NAMALWA (cell line): ENCODE data around the gene ATAD1.
"Not testable (repeated sequence)": the region's sequence is repeated elsewhere in the genome, so short reads cannot be mapped to it uniquely, and the experiment has no call there.

ENCODE experiments used
- DNase-seq: peaks from one replicate; pipeline ENCODE4 v3.0.0-alpha.2; 2015; ENCODE audit warnings: low spot score

ATAD1 gene

DNA sequence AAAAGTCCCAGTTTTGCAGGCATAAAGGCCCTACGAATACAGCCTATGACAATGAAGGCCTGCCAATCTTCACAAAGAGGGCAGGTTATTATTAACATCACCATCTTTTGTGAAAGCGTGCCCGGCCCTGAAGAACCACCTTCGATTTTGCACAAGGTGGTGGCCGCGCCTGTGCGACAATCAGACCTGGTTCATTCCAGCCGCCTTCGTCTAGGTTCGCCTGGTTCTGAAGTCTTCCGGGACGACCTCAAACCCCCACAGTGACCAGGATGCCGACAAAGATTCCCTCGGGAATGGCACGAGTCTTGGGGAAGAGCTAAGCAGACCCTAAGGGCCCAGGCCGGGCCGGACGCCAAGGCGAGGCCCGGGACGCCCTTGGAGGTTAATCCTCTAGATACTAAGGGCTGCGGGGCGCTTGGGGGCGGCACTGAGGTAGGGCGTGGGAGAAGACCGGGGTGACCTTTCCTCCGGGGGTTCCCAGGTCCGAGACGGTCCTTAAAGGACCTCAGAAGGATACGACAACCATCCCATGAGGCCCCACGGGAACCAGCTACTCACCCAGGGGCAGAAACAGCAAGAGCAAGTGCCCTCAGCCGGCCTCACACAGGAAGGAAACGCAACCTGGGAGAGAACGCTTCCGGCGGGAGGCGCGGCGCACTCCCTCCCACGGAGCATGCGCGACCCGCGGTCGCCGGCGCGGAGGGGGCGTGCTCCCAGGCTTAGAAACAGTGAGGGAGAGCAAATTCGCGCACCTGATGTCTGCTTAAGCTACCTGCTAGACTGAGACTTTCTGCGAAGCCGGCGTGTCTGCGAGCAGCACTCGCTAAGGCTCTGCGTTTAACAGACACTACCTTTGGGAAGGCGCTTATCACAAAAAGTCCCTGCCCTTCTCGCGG, at the start of gene ATAD1:
Gene ATAD1 (minus strand): TSS at position 618 of the 896 bp plus-strand sequence. CDS start 3,627 bp downstream, outside the sequence.
- DNase-seq, result peak; percentile 94

DNA sequence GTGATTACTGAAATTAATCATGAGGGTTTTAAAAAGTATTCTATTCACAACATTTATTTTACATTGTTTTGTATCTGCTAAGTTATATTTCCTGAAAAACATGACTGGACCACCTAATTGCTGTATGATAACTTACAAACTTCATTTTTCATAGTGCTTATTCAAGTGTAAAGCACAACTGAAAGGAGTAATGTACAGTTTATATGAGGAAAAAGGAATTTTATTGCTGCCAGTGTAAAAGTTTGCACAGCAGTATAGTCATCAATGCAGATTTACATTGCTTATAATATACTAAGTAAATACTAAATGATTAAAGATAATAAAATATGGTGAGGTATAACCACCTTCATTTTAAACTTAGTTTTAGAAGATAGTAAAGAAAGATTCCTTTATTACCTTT, 49.4 kb upstream of the ATAD1 start:
- DNase-seq, result no peak

DNA sequence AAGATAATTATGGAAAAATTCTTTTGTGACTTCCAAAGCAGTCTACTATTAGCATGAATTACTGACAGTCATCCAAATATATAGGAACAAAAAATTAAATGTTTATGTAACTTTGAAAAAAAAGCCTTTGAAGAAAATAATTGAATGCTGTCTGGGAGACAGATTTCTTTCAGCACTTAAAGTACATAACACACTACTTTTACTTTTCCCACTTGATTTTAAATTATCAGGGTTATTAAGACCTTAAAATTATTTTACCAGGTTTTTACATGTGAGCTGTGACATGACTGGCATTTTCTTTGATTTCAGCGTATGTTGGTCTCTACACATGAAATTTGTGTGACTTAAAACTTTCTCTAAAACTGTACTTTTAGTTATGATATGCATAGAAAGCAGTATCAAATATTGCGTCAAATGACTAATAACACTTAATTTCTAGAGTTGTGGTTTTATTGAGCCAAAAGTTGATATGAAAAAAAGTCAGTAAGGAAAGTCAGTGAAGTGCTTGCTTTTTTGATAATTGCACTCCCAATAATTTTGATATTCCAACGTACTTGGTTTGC, 48.5 kb upstream of the ATAD1 start:
- no peak for DNase-seq

DNA sequence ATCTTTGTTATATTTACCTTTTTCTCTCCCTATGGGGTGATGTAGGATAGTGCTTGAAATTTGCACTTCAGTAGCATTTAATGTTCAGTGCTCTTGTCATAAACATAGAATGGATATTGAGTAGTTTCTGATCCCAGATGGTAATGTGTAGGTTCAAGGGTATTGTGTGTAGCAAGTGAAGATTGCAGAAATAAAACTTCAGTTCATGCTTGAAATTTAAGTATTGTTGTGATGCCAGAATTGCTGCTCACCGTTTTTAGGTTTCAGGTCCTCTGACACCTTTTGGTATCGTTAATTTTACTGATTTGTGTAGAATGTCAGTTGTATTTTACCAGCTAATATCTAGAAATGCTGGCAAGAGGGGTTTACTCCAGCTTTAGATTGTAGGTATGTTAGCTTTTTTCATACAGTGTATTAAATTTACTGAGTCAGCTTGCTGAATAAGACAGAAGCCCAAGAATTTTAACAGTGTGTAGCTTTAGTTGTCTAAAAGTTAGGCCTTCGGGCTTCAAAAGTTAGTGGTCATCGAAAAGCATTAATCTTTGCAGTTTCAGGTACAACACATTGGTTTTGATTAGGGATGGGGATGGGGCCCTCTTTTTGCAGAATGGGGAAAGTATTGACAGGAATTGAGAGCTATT, 47.3 kb upstream of the ATAD1 start:
- peak; percentile 45 for DNase-seq

DNA sequence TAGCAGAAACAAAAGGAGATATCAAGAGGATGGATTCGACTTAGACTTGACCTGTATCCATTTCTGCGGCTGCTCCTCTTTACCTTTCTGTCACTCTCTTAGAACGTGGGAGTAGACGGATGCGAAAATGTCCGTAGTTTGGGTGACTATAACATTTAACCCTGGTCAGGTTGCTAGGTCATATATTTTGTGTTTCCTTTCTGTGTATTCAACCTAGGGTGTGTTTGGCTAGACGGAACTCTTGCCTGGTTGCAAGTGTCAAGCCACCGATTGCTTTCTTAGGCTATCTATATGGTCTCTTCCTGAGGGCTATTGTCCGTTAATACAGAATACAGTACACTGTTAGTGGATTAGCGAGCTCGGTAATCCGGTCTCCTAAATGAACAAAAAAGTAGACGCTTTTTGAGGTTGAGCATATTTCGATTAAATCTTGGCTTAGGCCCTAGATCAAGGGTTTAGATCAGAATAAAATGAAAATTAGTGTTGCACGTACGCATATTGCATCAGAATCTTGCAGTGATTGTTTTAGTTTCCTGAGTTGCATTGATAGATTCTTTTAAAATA, 46.6 kb upstream of the ATAD1 start:
- DNase-seq, result peak; percentile 61

DNA sequence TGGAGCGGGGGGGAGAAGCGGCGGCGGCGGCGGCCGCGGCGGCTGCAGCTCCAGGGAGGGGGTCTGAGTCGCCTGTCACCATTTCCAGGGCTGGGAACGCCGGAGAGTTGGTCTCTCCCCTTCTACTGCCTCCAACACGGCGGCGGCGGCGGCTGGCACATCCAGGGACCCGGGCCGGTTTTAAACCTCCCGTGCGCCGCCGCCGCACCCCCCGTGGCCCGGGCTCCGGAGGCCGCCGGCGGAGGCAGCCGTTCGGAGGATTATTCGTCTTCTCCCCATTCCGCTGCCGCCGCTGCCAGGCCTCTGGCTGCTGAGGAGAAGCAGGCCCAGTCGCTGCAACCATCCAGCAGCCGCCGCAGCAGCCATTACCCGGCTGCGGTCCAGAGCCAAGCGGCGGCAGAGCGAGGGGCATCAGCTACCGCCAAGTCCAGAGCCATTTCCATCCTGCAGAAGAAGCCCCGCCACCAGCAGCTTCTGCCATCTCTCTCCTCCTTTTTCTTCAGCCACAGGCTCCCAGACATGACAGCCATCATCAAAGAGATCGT, 46.0 kb upstream of the ATAD1 start:
- DNase-seq, result not testable (repeated sequence)

DNA sequence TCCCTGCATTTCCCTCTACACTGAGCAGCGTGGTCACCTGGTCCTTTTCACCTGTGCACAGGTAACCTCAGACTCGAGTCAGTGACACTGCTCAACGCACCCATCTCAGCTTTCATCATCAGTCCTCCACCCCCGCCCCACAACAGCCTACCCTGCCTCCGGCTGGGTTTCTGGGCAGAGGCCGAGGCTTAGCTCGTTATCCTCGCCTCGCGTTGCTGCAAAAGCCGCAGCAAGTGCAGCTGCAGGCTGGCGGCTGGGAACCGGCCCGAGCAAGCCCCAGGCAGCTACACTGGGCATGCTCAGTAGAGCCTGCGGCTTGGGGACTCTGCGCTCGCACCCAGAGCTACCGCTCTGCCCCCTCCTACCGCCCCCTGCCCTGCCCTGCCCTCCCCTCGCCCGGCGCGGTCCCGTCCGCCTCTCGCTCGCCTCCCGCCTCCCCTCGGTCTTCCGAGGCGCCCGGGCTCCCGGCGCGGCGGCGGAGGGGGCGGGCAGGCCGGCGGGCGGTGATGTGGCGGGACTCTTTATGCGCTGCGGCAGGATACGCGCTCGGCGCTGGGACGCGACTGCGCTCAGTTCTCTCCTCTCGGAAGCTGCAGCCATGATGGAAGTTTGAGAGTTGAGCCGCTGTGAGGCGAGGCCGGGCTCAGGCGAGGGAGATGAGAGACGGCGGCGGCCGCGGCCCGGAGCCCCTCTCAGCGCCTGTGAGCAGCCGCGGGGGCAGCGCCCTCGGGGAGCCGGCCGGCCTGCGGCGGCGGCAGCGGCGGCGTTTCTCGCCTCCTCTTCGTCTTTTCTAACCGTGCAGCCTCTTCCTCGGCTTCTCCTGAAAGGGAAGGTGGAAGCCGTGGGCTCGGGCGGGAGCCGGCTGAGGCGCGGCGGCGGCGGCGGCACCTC, 45.3 kb upstream of the ATAD1 start, which contains the start of the genes KLLN and PTEN:
Gene KLLN (minus strand): TSS at position 481 of the 891 bp plus-strand sequence. CDS start 1,046 bp downstream, outside the sequence.
Gene PTEN (plus strand): TSS at position 573 of the 891 bp plus-strand sequence. CDS start 845 bp downstream, outside the sequence.
- peak; percentile 94 for DNase-seq

- no peak for DNase-seq
Observed at GRCh38 chr10:87862679-87863052, 44.6 kb upstream of the ATAD1 start.

GRCh38 chr10:87861953-87862678, 44.1 kb upstream of the ATAD1 start:
- DNase-seq, result peak; percentile 96

GRCh38 chr10:87861566-87861952, 43.5 kb upstream of the ATAD1 start:
- DNase-seq, result peak; percentile 70

DNA sequence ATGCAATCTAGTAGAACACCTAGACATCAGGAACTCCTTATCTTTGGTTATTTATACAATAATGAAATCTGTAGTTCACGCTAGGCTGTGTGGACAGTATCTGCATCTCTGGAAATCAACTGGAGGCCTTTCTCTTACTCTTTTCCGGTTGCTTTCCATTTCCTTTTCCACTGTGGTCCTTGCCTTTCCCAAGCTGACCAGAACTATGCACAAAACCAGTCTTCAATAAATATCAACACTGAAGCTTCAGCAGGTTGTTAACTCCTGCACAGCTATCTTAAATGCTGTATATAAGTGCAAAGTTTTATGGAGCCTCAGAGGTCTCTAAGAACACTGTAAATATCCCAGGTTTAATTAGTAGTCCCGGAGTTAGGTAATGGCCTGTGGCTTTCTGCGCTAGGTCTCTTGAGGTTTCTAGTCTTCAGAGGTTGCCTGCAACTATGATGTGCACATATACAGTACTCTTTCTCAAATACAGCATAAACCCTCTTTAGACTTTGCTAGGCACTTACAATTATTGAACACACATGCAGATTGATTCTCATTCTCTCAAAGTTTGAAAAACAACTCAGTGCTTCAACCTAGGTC, 42.9 kb upstream of the ATAD1 start:
- DNase-seq, result peak; percentile 56

- peak; percentile 86 for DNase-seq
Observed at GRCh38 chr10:87860156-87860795, 42.2 kb upstream of the ATAD1 start.

- DNase-seq, result not testable (repeated sequence)
Observed at GRCh38 chr10:87855665-87856064, 37.6 kb upstream of the ATAD1 start.

DNA sequence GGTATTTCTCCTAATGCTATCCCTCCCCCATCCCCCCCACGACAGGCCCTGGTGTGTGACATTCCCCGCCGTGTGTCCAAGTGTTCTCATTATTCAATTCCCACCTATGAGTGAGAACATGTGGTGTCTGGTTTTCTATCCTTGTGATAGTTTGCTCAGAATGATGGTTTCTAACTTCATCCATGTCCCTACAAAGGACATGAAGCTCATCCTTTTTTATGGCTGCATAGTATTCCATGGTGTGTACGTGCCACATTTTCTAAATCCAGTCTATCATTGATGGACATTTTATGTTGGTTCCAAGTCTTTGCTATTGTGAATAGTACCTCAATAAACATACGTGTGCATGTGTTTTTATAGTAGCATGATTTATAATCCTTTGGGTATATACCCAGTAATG, 37.2 kb upstream of the ATAD1 start:
- DNase-seq, result not testable (repeated sequence)

DNA sequence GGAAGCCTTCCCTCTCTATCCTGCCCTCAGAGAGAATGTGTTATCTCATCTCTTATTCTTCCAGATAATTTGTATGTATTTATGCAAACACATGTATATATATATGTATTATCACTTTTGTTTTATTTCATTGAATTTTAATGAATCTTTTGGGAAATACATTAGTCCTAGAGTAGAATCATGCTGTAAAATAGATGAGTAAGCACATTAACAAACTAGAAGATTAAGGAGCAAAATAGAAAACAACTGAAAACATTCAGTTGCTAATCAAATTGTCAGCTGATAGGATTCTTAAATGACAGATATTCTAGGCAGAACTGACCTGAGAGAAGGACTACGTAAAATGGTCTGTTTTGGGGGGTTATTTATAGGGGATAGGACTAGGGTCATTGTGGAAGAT, 34.1 kb upstream of the ATAD1 start:
- no peak for DNase-seq

GRCh38 chr10:87850742-87851205, 32.7 kb upstream of the ATAD1 start:
- DNase-seq, result peak; percentile 78

DNA sequence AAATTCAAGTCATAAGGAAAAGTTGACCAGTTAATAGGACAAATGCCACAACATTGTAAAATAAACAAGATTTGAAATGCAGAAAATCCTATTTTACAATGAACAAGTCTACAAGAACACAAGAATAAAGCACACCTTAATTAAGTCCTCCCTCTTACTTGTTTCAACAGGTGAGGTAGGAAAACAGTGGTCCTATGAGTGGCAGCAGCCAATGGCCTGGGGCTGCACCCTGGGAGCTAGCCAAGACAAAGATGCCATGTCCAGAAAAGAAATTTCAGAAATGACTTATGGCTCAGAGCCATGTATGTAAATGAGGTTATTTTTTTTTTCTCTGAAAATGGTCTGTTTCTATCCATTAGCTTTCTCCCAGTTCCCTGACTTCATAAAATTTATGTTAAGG, 31.0 kb upstream of the ATAD1 start:
- DNase-seq, result no peak

GRCh38 chr10:87847550-87847949, 29.5 kb upstream of the ATAD1 start:
- DNase-seq, result no peak

- not testable (repeated sequence) for DNase-seq
Observed at GRCh38 chr10:87846711-87847110, 28.7 kb upstream of the ATAD1 start.
